ENCODE results near the gene NUCB2. TPM values are rescaled to one million over a fixed set of nuclear protein-coding genes. Genes with fewer than 3 reads are reported as not detected.
"Not testable (repeated sequence)": the region's sequence is repeated elsewhere in the genome, so short reads cannot be mapped to it uniquely, and the experiment has no call there.

The NUCB2 gene
- 90.5 TPM for polyA plus RNA-seq (ENCODE audit: insufficient read length)
- long read RNA-seq, donor 1, transcript NUCB2-208 (14 exons, 2,274 nt) = major isoform, 8 of 54 reads
- long read RNA-seq, donor 1, partial matches to known transcripts = 43 of 54 reads
- long read RNA-seq, donor 1, other reads (novel, unspliced or antisense) = 0 of 54 reads
- long read RNA-seq, donor 2, partial matches to known transcripts = 38 of 46 reads
- long read RNA-seq, donor 2, other reads (novel, unspliced or antisense) = 5 of 46 reads
- long read RNA-seq, donor 3, partial matches to known transcripts = 40 of 44 reads
- long read RNA-seq, donor 3, other reads (novel, unspliced or antisense) = 0 of 44 reads
- long read RNA-seq, donor 4, partial matches to known transcripts = 5 of 5 reads
- long read RNA-seq, donor 4, other reads (novel, unspliced or antisense) = 0 of 5 reads
- long read RNA-seq, donor 5, transcript NUCB2-208 (14 exons, 2,274 nt) = major isoform, 6 of 89 reads
- long read RNA-seq, donor 5, partial matches to known transcripts = 80 of 89 reads
- long read RNA-seq, donor 5, other reads (novel, unspliced or antisense) = 0 of 89 reads
- long read RNA-seq, donor 6, partial matches to known transcripts = 38 of 42 reads
- long read RNA-seq, donor 6, other reads (novel, unspliced or antisense) = 0 of 42 reads
- long read RNA-seq, donor 7, partial matches to known transcripts = 54 of 59 reads
- long read RNA-seq, donor 7, other reads (novel, unspliced or antisense) = 0 of 59 reads
- long read RNA-seq, donor 8, partial matches to known transcripts = 11 of 13 reads
- long read RNA-seq, donor 8, other reads (novel, unspliced or antisense) = 0 of 13 reads

DNA sequence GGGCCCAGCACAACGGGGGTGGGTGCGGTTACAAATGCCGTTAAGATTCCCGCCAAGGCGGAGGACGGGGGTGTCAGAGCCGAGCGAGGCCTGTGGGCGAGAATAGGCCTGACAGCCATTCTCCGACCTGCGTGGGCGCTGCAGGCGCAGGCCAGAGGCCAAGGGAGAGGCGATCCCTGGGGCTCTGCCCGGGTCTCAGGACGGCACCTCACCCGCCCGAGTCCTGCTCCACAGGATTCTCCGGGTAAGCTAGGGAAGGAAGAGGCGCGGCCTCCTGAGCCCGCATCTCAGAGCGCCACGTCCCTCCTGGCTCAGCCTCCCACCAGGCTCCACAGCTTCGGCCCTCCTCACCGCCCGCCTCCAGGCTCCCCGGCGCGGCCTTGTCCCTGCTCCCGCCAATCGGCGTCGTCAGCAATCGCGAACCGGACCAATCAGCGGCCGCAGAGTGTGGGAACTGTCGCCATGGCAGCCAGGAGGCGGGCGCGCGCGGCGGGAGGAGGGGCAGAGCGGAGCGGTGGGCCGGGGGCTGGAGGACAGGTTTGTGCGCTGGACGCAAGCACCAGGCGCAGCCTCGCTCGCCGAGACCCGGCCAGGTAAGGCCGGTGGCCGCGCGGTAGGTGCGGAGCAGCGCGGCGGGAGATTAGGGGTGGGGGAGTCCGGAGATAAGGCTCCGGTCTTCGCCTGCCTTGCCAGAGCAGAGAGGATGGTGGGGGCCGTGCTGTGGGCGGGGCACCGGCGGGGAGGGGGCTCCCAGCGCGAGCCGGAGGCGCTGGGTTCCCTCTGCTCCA lies at the start of gene NUCB2:
TSS of gene NUCB2 (plus strand) at position 504 of the 788 bp plus-strand sequence. CDS start 18,585 bp downstream, outside the sequence.
- DNase-seq = peak; percentile 96

GRCh38 chr11:17228186-17228925 lies 48.2 kb upstream of the NUCB2 start:
- DNase-seq = not testable (repeated sequence)

GRCh38 chr11:17229481-17230152 lies 46.9 kb upstream of the NUCB2 start:
- DNase-seq = no peak

GRCh38 chr11:17230867-17231851 lies 45.4 kb upstream of the NUCB2 start:
- no peak for DNase-seq

GRCh38 chr11:17233101-17233500 lies 43.4 kb upstream of the NUCB2 start:
- DNase-seq = no peak

GRCh38 chr11:17238377-17238776 lies 38.2 kb upstream of the NUCB2 start:
- no peak for DNase-seq

GRCh38 chr11:17239927-17240326 lies 36.6 kb upstream of the NUCB2 start:
- not testable (repeated sequence) for DNase-seq

DNA sequence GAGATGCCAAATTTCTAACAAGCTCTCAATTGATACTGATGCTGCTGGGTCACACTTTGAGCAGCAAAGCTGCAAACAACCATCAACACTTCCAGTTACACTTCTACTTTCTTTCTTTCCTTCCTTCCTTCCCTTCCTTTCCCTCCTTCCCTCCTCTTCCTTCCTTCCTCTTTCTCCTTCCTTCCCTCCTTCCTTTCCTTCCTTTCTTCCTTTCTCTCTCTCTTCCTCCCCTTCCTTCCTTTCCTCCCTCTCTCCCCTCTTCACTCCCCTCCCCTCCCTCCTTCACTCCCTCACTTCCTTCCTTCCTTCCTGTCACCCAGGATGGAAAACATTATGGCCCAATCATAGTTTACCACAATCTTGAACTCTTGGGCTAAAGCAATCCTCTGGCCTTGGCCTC lies 35.8 kb upstream of the NUCB2 start:
- no peak for DNase-seq

- DNase-seq = not testable (repeated sequence)
These were observed 33.6 kb upstream of the NUCB2 start for GRCh38 chr11:17242954-17243353.

DNA sequence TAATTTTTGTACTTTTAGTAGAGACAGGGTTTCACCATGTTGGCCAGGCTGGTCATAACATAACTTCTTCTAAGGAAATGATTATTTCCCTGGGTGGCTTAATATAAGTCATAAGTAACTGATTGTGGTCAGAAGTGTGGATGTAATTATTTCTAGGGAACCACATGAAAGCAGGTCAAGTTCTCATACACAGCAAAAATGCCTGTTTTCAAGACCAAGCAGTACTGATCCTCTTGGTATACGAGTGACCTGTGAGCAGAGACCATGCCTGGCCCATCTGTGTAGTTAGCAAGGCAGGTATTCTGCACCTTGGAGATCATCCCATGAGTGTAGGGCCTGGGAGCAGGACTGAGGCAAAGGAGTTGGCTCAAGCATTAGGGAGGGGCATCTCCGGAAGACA lies 32.5 kb upstream of the NUCB2 start:
- DNase-seq = no peak

DNA sequence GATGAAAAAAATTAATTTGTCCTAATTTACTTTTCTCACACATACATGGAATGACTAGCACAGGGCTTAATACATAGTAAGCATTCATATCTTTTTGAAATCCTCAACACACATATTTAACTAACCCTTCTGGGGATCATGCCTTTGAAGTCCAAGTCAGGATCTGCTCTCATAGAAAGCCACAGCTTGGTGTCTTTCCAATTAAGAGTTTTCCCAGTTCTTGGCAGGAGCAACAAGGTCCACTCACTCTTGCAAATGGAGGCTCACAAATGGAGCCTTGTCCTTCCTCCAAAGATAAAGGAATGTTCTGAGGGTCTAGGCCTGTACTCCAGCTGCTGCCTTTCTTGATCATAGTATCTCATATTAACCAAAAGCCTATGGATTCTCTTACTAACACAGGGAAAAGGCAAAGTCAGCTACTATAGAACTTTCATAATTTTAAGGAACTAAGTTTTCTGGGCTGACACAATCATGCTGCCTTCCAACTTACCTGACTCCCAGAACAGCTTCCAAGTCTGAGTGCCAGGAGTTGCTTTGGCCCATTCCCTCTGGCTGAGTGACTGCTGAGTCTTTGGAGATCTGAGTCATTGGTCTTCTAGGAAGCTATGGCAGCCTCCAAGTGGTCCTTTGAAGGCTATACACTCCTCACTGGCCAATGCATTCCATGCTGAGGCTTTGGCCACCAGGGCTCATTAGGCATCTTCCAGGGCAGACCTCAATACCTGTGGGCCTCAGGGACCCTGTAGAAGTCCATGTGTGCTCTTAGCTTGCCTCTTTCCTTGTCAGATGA lies 25.8 kb upstream of the NUCB2 start:
- DNase-seq = no peak

- no peak for DNase-seq
These were observed 23.8 kb upstream of the NUCB2 start for GRCh38 chr11:17252704-17253103.

DNA sequence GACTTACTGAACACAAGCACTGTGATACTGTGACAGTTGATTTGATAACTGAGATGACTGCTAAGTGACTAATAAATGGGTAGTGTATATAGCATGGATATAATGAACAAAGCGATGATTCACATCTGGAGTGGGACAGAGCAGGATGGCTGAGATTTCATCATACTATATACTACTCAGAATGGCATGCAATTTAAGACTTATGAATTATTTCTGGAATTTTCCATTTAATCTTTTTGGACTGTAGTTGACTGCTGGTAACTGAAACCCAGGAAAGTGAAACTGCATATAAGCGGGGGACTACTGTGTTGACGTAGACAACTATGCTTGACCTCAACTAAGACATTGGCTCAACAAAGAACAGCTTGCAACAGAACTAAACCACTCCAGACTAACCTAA lies 20.0 kb upstream of the NUCB2 start:
- no peak for DNase-seq

DNA sequence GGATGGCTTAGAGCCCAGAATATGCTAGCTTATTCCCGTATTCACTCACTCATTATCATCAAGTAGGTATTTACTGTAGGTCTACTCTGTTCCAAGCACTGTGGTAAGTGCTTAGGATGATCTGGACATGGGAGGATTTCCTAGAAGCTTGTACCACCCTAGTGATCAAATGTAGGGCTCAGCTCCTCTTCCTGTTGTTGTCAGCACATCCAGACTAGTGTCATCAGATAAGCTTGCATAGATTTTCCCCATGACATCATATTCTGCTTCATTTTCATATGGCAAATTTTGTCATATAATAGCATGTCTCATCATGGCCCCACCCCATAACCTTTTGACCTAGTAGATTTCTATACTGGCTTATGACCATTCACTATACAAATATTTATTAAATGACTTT lies 19.3 kb upstream of the NUCB2 start:
- DNase-seq = no peak

DNA sequence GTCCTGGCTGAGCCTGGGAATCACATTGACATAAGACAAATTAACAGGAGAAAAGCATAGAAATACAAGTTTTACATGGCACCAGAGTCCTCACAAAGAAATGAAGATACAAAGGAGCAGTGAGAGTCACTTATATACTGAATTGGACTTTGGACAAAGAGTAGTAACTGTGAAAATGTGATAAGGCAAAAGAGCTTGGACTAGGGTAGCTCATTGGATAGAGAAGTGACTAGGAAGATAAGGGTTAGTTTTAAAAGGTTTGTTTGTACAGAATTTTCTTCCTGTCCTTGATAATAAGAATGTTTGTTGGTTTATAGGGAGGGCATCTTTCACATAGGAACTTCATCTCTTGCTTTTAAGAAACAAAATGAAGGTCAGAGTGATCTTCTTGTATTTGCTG lies 17.9 kb upstream of the NUCB2 start:
- DNase-seq = no peak

- DNase-seq = no peak
These were observed 17.0 kb upstream of the NUCB2 start for GRCh38 chr11:17259519-17259918.

DNA sequence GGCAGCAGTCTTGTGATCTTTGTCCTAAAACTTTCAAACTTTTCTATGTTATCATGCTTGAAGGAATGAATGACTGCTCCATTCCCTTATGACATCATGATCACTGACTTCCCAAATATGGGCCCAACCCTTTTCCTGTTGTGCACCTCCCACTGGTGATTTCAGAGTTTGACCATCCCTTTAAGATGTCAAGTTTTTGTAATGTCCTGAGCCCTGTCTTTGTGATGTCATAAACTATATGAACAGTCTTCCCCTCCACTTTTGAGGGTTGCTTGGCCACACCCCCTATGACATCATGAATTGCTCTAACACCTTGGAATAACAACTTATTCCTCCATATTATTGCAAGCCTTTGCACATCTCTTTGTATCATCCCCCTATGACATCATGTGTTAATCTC lies 16.5 kb upstream of the NUCB2 start:
- DNase-seq = no peak

DNA sequence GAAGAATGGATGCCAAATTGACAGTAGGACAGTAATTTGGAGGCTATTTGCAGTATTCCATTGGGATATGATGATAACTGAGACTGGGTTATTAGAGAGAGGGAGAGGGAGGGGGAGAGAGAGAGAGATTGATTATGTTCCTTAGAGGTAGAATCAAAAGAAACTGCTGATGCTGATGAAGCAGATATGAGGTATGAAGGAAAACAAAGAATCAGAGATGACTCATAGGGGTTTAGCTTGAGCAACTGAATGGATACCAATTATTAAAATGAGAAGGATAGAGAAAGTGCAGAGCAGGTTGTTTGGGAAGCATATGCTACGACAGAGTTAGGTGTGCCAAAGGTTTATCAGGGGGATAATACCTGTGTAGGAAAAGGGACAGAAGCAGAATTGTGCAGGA lies 12.8 kb upstream of the NUCB2 start:
- no peak for DNase-seq

DNA sequence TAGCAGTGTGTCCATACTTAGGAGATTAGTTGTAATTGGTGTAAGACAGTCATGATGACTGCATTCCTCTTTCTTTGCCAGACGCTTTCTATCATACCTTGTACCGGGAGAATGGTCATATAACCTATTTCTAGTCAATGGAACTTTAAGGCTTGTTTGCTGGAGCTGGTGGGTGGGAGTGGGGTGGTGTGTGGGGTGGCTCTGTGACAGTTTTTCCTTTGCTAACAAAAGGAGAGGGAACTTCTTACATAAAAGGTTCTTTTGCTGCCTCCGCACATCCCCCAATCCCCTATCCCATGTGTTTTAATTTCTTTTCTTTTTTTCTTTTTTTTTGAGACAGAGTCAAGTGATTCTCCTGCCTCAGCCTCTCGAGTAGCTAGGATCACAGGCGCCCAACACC lies 9.8 kb upstream of the NUCB2 start:
- DNase-seq = no peak

Measured in left kidney (tissue), 8 donors.